Activated CD8-positive, alpha-beta memory T cell treated with anti-CD3 and anti-CD28 coated beads for 24 hours (primary cell): ENCODE measurements around the gene PPP1CB.

Source experiments
- DNase-seq: peaks from one replicate; pipeline ENCODE4 v3.0.0-alpha.2; 2020

PPP1CB gene

GRCh38 chr2:28745876-28746275 is 5.8 kb upstream of the PPP1CB start:
- DNase-seq: no peak

GRCh38 chr2:28746429-28747111 is 5.1 kb upstream of the PPP1CB start:
- DNase-seq: no peak

GRCh38 chr2:28747714-28748113 is 3.9 kb upstream of the PPP1CB start:
- DNase-seq: no peak

- no peak for DNase-seq
These were observed 3.5 kb upstream of the PPP1CB start for GRCh38 chr2:28748176-28748575.

DNA sequence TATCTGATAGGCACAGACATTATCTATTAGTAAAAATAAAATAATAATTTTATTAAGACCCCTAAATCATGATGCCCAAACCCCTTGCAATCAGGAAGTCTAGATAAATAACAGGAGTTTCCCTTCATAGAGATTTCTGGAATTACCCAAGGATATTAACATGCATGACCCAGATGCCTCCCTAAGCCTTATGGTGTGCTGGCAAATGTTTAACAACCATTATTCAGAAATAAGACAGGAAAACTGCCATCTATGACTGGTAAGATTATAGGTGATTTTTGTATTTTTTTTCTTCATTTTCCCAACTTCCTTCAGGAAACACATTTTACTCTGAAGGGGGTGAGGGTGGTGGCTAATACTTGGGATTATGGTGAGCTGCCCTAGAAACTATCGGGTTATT is 2.7 kb upstream of the PPP1CB start:
- no peak for DNase-seq

DNA sequence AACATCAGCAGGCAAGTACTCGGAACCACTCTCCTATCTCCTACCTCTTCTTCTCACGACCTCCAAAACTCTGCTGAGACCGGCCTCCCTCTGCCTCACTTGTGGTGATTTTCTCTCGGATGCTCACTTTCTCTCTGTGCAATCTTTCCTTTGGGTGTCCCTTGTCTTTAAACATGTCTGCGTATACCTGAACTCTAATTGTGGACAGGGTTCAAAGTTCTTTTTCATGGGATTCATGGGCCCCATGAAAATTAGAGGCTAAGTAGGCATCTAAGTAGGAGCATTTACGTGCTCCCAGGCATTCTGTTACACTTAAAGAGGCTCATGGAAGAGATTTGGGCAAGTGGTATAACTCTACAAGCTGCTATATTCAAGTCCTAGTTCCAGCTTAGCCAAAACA is 2.1 kb upstream of the PPP1CB start:
- DNase-seq: no peak

DNA sequence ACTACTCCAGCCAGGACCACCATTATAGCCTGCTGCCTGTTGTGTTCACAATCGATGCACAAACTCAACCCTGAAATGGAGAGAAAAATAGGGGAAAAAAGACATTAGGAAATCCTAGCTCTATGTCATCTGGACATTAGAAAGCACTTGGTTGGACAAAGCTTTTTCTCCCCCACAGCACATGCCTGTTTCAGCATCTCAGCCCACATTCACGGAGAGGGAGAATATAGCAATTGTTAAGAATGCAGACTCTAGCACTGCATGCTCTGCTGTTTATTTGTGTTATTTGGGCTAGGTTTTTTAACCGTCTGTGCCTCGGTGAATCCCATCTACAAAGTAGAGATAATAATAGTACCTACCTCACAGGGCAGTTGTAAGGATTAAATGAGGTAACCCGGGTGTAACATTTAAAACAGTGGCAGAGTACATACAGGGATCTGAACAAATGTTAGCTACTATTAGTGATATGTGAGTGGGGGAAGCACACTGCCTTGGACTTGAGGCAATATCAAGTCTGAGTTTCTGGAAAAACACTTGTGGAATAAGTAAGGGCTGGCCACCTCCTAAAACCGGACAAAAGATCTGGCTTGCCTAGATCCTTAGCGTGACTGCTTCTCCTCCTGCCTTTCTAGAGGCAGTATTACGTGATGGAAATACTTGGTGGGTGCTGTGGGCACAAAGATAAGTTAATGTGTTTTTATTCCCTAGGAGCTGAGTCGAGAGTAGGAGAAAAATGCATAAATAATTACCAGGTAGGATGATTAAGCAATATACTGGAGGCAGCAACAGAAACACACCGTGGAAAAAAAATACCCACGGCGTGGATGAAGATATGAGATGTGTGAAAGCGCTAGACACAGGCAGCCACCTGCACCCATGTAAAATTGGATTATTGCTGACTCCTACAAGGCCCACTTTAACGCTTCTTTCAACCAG is 1.0 kb upstream of the PPP1CB start:
- DNase-seq: peak; percentile 67

DNA sequence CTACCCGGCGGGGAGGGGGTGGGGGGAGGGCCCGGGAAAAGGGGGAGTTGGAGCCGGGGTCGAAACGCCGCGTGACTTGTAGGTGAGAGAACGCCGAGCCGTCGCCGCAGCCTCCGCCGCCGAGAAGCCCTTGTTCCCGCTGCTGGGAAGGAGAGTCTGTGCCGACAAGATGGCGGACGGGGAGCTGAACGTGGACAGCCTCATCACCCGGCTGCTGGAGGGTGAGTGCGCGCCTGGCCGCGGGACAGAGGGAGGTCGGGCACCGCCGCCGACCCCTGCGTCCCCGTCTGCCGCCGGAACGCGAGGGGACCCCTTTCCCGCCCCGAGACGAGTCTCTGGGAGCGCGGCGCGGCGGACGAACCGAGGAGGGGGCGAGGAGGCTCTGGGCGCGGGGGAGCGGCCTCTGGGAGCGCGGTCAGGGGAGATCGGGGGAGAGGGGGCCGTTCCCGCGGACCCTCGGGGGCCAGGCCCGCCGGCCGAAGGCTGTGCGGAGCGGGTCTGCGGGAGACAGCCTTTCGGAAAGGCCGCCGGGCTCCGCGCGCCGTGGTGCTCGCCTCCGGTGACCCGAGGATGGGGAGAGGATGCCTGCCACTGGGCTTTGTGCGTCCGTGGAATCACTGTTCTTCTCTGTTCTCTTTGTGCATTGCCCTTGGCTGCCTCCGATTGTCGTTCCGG is 463 bp downstream of the PPP1CB start:
- no peak for DNase-seq

DNA sequence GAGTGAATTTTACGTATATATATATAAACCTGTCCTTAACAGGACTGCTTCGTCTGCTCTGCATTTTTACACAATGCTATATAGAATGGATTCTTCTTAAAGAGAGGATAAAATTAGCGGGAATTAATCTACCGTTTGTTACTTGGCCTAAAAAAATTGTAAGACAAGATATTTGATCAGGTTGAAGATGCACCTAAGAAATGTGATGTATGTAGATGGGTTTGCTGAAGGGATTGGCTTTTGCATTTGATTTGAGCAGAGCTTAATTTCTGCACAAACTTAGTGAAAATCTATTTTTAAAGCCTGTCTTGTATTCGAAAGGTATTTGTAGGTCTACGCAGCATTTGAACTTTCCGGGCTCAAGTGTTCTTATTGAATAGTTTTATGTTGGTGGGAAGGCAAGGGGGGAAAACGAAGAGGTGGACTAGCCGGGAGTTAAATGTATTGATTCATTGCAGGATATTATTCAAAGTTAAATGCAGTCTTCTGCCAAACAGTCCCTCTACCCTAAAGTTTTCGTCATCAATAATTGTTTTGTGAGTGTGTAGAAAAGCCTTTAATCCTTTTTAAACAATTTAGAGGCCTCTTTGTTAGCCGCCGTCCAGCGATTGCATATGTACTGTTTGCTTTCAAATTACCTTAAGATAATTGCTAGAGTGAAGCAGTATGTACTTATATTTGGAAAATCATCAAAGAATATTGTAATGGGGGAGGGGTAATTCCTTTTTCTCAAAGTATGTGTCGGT is 1.2 kb downstream of the PPP1CB start:
- no peak for DNase-seq

- no peak for DNase-seq
These were observed 2.7 kb downstream of the PPP1CB start for GRCh38 chr2:28754321-28754720.

DNA sequence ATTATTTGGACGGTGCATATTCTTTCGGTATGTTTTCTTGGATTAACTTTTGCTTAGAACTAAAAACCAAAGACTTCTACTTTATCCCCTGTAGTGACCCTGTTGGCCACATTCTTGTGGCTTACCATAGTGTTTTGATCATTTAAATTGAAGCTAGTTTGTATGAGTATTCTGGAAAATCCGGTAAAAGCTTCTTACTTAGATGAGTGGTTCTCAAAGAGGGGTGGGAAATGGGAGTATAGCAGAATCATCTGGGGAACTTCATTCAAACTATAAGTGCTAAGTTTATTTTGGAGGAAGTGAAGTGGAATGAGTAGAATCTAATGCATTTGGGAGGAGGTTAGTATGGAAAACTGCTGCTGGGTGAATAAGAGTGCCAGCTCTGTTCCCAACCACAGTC is 3.8 kb downstream of the PPP1CB start:
- no peak for DNase-seq

DNA sequence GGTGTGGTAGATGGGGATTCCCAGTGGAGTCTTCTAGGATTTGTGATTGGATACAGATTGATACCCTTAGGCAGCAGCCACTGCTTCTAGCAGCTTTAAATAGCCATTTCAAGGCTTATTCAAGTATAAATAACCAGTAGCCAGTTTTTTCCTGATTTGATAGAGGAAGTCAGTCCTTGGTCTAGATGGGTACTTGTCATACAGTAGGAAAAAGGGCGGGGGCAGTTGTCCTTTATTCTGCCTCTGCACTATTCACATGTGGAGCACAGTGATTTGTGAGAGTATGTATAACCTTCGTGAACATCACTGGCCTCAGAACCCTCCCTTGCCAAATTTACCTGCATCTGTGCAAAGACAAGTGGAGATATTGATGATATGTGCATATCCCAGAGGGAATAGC is 6.8 kb downstream of the PPP1CB start:
- DNase-seq: no peak

GRCh38 chr2:28761420-28761819 is 9.8 kb downstream of the PPP1CB start:
- DNase-seq: no peak

GRCh38 chr2:28764909-28765711 is 13.5 kb downstream of the PPP1CB start:
- no peak for DNase-seq

DNA sequence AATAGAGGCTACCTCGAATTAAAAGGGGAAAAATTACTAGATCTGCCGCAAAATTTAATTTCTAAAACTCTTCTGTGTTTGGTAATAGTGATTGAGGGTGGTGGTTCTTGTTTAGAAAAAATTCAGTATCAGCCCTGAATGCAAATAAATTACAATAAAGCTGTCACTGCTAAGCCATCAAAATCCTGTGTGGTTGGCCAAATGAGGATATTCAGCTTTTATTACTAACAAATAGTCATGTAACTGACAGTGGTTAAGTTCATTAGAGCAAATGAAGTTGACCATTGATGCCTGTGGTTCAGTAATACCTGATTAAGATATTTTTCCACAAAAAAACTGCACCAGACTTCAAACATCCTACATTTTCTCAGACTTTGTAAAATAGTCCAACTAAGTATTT is 14.4 kb downstream of the PPP1CB start:
- DNase-seq: no peak

GRCh38 chr2:28767337-28767736 is 15.7 kb downstream of the PPP1CB start:
- no peak for DNase-seq

DNA sequence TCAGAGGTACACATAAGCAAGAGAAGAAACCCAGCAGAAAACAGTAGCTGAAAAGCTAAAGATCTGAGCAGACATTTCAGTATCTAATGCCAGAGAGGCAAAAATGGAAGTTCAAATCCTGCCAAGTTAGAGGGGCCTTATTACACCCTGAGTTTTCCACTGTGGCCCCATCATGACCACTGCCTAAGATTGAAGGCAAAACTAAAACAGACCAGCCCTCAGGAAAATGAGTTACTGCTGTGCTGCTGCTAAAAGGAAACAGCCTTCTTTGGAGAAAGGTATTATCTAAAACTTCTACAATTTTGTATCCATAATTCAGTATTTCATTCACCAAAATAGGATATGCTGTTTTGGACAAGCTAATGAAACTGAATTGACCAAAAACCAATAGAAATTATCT is 16.8 kb downstream of the PPP1CB start:
- no peak for DNase-seq

DNA sequence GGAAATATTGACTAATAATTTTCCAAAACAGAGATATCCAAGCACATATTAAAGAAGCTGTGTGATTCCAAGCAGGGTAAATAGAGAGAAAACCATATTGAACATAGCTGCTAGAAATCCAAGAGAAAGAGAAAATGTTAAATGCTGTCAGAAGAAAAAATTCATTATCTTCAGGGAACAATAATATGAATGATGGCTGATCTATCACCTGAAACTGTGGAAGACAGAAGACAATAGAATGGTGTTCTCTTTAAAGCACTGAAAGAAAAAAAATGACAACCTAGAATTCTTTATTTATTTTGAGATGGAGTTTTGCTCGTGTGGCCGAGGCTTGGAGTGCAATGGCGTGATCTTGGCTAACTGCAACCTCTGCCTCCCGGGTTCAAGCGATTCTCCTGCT is 17.3 kb downstream of the PPP1CB start:
- DNase-seq: no peak

DNA sequence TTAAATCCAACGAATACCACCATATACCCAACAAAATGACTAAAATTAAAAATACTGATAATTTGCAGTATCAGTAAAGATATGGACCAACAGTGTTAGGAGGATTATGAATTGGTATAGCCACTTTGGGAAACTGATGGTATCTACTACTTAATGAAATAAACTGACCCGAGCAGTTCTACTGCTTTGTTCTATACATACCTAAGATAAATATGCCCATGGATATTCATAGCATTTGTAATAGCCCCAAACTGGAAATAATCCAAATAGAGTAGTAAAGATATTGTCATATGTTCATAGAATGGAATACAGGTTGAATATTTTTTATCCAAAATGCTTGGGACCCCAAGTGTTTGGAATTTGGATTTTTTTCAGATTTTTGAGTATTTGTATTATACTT is 20.7 kb downstream of the PPP1CB start:
- no peak for DNase-seq

DNA sequence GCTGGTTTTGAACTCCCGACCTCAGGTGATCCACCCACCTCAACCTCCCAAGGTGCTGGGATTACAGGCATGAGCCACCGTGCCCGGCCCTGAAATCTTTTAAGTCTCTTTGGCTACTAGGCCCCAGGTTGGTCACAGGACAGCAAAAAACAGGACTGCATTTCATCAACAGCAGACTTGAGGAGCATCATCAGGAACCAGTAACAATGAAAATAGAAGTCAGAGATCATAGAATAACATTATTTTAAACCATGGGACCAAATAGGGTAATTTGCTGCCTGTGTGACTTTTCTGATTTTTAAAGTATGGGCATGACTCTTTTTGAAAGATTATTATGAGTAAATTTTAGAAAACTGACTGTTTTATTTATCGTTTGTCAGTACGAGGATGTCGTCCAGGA is 24.8 kb downstream of the PPP1CB start:
- DNase-seq: no peak

DNA sequence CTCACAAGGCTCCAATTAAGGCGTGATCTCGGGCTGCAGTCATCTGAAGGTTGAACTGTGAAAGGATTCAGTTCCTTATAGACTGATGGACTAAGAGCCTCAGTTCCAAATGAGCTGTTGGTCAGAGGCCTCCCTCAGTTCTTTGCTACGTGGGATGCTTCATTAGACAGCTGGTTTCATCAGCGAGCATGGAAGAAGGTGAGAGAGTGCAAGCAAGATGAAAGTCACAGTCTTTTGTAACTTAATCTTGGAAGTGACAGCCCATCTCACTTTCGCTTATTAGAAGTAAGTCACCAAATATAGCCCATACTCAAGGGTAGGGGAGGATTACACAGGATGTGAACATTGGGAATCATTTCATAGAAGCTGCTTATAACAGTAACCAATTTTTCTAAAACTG is 26.8 kb downstream of the PPP1CB start:
- no peak for DNase-seq

GRCh38 chr2:28779001-28779400 is 27.4 kb downstream of the PPP1CB start:
- DNase-seq: no peak
